HG03432 (cell line): ENCODE measurements around the gene SCAF11.
A peak's percentile ranks its signal among the peaks of the same experiment; 100 is the strongest.
"Not testable (repeated sequence)": the region's sequence is repeated elsewhere in the genome, so short reads cannot be mapped to it uniquely, and the experiment has no call there.

Source experiments
- ATAC-seq: cut with Tn5 transposase; IDR thresholded peaks from one replicate; pipeline ENCODE4 v1.9.1; 2021; ENCODE audit warnings: mild to moderate bottlenecking, moderate library complexity; ENCODE audit not compliant: unreplicated experiment

The SCAF11 gene

GRCh38 chr12:45990468-45991283, at the start of gene SCAF11:
TSS of gene SCAF11 (minus strand) at chr12:45990574. CDS start at chr12:45964167, 26,407 bp downstream.
- ATAC-seq: peak; percentile 77

- ATAC-seq: not testable (repeated sequence)
Observed at GRCh38 chr12:46037066-46037465, 46.7 kb upstream of the SCAF11 start.

GRCh38 chr12:46027172-46027571, 36.8 kb upstream of the SCAF11 start:
- ATAC-seq: no peak

- no peak for ATAC-seq
Observed at GRCh38 chr12:46024099-46024498, 33.7 kb upstream of the SCAF11 start.

GRCh38 chr12:46020768-46021167, 30.4 kb upstream of the SCAF11 start:
- no peak for ATAC-seq

GRCh38 chr12:46018712-46019111, 28.3 kb upstream of the SCAF11 start:
- not testable (repeated sequence) for ATAC-seq

GRCh38 chr12:46017866-46018375, 27.5 kb upstream of the SCAF11 start:
- not testable (repeated sequence) for ATAC-seq

- no peak for ATAC-seq
Observed at GRCh38 chr12:46005823-46006222, 15.4 kb upstream of the SCAF11 start.

- ATAC-seq: no peak
Observed at GRCh38 chr12:46005151-46005797, 14.9 kb upstream of the SCAF11 start.

- no peak for ATAC-seq
Observed at GRCh38 chr12:46004715-46005114, 14.3 kb upstream of the SCAF11 start.

- ATAC-seq: not testable (repeated sequence)
Observed at GRCh38 chr12:46000076-46000475, 9.7 kb upstream of the SCAF11 start.

- no peak for ATAC-seq
Observed at GRCh38 chr12:45994736-45995135, 4.4 kb upstream of the SCAF11 start.

- peak; percentile 31 for ATAC-seq
Observed at GRCh38 chr12:45991284-45992249, 1.2 kb upstream of the SCAF11 start.

GRCh38 chr12:45989721-45990467, 480 bp downstream of the SCAF11 start:
- peak; percentile 32 for ATAC-seq

- no peak for ATAC-seq
Observed at GRCh38 chr12:45989287-45989686, 1.1 kb downstream of the SCAF11 start.

- ATAC-seq: no peak
Observed at GRCh38 chr12:45988264-45988663, 2.1 kb downstream of the SCAF11 start.

GRCh38 chr12:45987340-45987727, 3.0 kb downstream of the SCAF11 start:
- ATAC-seq: no peak

- ATAC-seq: no peak
Observed at GRCh38 chr12:45986641-45987339, 3.6 kb downstream of the SCAF11 start.

- ATAC-seq: no peak
Observed at GRCh38 chr12:45981075-45981837, 9.1 kb downstream of the SCAF11 start.
